Stomach (tissue), 4 donors: ENCODE measurements around the gene PRDM16.

Experiments
- EP300 ChIP-seq: sonication (generic); formaldehyde crosslinking; IDR thresholded peaks from one replicate; pipeline ENCODE4 v1.6.1; 2017; ENCODE audit warnings: antibody characterized with exemption
- POLR2A ChIP-seq, 4 donors: fragments of 450-650 bp; IDR thresholded peaks; one replicate each; pipeline ENCODE4 v1.6.1; 2016; ENCODE audit warnings: antibody characterized with exemption in 4 of 4, control low read depth in 2 of 4, mild to moderate bottlenecking in 1 of 4, moderate library complexity in 1 of 4
- POLR2AphosphoS5 ChIP-seq, 3 donors: sonication (generic); formaldehyde crosslinking; IDR thresholded peaks; one replicate each; pipeline ENCODE4 v1.6.1; 2016; ENCODE audit warnings: antibody characterized with exemption in 3 of 3
- TF ChIP-seq, protein P1 (sequence below), 7 experiments: fragments of 450-650 bp in 4 of 7; fragments of 200-600 bp in 3 of 7; sonication (generic) in 3 of 7; IDR thresholded peaks; one replicate each; pipeline ENCODE4 v1.5.1; 2016 to 2019; ENCODE audit warnings: antibody characterized with exemption in 7 of 7, control low read depth in 2 of 7, mild to moderate bottlenecking in 1 of 7

DNA sequence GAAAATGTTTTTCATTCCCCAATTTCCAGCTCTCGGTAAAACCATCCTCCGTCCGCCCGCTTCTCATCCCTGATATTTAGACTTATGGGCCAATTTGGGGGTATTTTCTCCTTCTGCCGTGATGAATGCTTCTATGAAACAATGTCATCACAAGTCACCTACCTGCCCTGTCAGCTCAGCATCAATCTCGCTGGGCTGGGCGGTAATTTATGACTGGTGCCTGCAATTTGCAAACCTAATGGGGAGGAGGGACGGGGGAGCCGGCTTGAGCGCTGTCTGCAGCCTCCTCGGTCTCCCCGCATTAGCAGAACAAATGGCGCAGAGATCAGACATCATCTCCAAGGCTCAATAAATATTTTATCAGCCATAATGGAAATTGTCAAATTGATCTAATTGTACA, 72.1 kb downstream of the PRDM16 start:
- TF ChIP-seq POLR2A (IDR thresholded peaks at IDR 0.05), result no peak
- TF ChIP-seq, protein P1, sequence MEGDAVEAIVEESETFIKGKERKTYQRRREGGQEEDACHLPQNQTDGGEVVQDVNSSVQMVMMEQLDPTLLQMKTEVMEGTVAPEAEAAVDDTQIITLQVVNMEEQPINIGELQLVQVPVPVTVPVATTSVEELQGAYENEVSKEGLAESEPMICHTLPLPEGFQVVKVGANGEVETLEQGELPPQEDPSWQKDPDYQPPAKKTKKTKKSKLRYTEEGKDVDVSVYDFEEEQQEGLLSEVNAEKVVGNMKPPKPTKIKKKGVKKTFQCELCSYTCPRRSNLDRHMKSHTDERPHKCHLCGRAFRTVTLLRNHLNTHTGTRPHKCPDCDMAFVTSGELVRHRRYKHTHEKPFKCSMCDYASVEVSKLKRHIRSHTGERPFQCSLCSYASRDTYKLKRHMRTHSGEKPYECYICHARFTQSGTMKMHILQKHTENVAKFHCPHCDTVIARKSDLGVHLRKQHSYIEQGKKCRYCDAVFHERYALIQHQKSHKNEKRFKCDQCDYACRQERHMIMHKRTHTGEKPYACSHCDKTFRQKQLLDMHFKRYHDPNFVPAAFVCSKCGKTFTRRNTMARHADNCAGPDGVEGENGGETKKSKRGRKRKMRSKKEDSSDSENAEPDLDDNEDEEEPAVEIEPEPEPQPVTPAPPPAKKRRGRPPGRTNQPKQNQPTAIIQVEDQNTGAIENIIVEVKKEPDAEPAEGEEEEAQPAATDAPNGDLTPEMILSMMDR (IDR thresholded peaks at IDR 0.05), result no peak
- no peak for TF ChIP-seq POLR2AphosphoS5 (IDR thresholded peaks at IDR 0.05)
- TF ChIP-seq EP300, result no peak
